ENCODE data around the gene CCRL2. TPM values are rescaled to one million over a fixed set of nuclear protein-coding genes. Genes with fewer than 3 reads are reported as not detected.

The CCRL2 gene
- total RNA-seq, 1 donor from 2014 or later, result 1.7 TPM

DNA sequence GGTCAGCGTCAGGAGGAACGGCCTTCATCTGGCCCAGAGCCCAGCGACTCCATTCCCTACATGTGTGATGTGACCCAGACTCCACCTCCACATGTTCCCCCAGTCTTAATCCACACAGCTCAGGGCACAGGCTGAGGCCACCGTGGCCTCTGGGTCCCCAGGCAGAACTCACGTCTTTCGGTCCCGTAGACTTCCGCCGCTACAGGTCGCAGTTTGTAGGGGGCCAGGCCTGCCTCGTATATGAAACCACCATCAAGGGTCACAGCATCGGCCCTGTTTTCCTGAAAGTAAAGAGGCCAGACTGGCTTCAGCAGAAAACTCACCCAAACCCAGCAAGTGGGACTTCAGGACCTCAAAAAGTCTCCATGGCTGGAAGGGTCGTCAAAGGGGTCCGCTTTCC lies 49.1 kb downstream of the CCRL2 start:
- Mint-ChIP-seq H3K27ac (no peak overlapping the region), H3K4me3 (no peak overlapping the region), H3K36me3 (ENCODE audit: low read depth) (no peaks in the 10 kb centered on the region), H3K9me3 (no peaks in the 10 kb centered on the region), H3K4me1 (peaks cover 2% of the 10 kb centered on the region), H3K27me3 (peaks cover 50% of the 10 kb centered on the region)
- intact Hi-C loops (cut with micrococcal nuclease), result no loop called here
- DNase-seq, result no peak

Other genes starting within 250 kb of the CCRL2 start
- gene CCR1, start 198.9 kb upstream of the CCRL2 start, total RNA-seq, result 5.9 and 6.7 TPM in 2 replicates
- gene CCR3, start 164.8 kb upstream of the CCRL2 start, total RNA-seq, result not detected in 2 replicates
- gene CCR2, start 53.1 kb upstream of the CCRL2 start, total RNA-seq, result 6.1 and 6.8 TPM in 2 replicates
- gene CCR5, start 36.3 kb upstream of the CCRL2 start, total RNA-seq, result 1.7 and 2.3 TPM in 2 replicates
- gene LTF, start 57.6 kb downstream of the CCRL2 start, total RNA-seq, result not detected in 2 replicates
- not detected in 2 replicates for gene RTP3, start 90.7 kb downstream of the CCRL2 start, total RNA-seq
- gene LRRC2, start 159.0 kb downstream of the CCRL2 start, total RNA-seq, result not detected in 2 replicates
- gene FAM240A, start 205.3 kb downstream of the CCRL2 start, total RNA-seq, result not detected in 2 replicates